ENCODE measurements around the gene HSPG2.
A peak's percentile ranks its signal among the peaks of the same experiment; 100 is the strongest.
"Not testable (repeated sequence)": the region's sequence is repeated elsewhere in the genome, so short reads cannot be mapped to it uniquely, and the experiment has no call there.

The HSPG2 gene

DNA sequence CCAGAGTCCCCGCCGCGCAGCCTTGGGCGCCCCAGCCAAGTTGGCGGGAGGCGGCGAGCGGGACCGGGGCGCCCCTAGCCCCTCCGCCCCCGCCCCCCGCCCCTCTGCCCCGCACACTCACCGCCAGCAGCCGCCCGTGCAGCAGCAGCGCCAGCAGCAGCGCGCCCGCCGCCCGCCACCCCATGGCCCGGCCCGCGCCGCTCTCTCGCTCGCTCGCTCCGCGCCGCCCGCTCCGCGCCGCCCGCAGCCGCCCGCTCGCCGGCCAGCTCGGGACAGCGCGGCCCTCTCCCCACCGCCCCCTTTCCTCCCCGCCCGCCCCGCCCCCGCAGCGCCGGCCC, at the start of gene HSPG2:
Gene HSPG2, minus strand, starts transcription at position 277 of the 338 bp plus-strand sequence. Its CDS starts 93 bp downstream, at position 184.
- DNase-seq, result no peak

- DNase-seq, result not testable (repeated sequence)
Measured at GRCh38 chr1:21986386-21986785, 49.3 kb upstream of the HSPG2 start.

GRCh38 chr1:21985893-21986292, 48.8 kb upstream of the HSPG2 start:
- DNase-seq, result not testable (repeated sequence)

DNA sequence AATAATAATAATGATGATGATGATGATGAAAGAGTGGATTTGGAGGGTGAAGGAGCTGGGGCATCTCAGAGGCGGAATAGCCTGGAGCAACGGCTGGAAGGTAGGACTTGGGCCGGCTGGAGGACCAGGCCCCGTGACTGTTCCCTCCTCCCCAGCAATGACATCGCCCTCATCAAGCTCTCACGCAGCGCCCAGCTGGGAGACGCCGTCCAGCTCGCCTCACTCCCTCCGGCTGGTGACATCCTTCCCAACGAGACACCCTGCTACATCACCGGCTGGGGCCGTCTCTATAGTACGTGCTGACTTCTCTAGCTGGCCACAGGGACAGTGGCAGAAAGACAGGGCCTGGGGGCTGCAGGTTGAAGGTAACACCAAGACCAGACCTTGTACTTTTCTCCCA, 46.4 kb upstream of the HSPG2 start:
- not testable (repeated sequence) for DNase-seq

GRCh38 chr1:21982122-21982521, 45.0 kb upstream of the HSPG2 start:
- DNase-seq, result not testable (repeated sequence)

DNA sequence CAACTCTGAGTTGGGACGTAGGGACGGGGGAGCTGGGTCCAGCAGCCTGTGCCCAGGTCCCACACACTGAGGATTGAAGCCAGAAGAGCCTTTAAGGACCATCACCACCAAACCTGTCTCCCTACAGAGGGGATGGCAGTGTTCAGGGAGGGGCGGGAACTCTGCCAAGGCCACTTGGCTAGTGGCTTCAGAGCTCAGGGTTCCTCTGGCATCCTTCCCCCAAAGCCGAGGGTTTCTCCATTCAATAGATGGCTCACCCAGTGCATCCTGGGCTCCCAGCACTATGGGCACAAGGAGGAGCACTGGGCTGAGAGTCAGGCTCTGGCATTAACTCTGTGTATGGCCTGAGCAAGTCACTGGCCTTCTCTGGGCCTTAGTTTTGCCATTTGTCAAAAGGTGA, 44.1 kb upstream of the HSPG2 start:
- DNase-seq, result not testable (repeated sequence)

- DNase-seq, result not testable (repeated sequence)
Measured at GRCh38 chr1:21980515-21981220, 43.6 kb upstream of the HSPG2 start.

DNA sequence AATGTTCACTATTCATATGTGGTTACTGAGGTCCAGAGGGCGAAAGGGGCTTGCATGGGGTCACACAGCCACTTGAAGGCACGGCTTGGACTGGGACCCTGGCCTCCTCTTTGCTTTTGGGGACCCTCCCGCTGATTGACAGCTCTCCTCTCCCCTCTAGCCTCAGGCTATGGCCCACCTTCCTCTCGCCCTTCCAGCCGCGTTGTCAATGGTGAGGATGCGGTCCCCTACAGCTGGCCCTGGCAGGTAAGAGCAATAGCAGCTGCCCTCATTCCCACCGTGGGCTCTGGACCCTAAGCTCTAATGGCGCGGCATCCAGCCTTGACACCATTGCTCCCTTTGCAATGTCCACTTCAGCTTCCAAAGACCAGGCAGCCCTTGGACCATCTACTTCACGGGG, 41.1 kb upstream of the HSPG2 start:
- DNase-seq, result not testable (repeated sequence)

GRCh38 chr1:21976703-21977239, 39.7 kb upstream of the HSPG2 start, which contains the start of gene CELA3B:
TSS of gene CELA3B (plus strand) at chr1:21977022. CDS start at chr1:21977040, 18 bp downstream.
- not testable (repeated sequence) for DNase-seq

DNA sequence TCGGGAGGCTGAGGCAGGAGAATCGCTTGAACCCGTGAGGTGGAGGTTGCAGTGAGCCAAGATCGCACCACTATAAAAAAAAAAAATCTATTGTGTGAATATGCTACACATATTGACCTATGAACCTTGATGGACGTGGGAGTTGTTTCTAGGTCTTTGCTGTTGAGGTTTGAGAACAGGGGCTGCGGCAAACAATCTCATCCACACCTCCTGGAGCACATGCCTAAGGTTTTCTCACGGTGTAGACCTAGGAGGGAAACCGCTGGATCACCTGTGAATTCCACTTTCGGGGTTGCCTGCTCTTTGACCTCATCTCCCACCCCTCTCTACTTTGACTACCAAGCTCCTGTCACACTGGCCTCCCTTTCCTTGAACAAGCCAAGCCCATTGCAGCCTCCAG, 38.2 kb upstream of the HSPG2 start:
- not testable (repeated sequence) for DNase-seq

- DNase-seq, result peak; percentile 41 to 74
Measured at GRCh38 chr1:21974699-21975098, 37.6 kb upstream of the HSPG2 start.

GRCh38 chr1:21973948-21974347, 36.8 kb upstream of the HSPG2 start:
- not testable (repeated sequence) for DNase-seq

DNA sequence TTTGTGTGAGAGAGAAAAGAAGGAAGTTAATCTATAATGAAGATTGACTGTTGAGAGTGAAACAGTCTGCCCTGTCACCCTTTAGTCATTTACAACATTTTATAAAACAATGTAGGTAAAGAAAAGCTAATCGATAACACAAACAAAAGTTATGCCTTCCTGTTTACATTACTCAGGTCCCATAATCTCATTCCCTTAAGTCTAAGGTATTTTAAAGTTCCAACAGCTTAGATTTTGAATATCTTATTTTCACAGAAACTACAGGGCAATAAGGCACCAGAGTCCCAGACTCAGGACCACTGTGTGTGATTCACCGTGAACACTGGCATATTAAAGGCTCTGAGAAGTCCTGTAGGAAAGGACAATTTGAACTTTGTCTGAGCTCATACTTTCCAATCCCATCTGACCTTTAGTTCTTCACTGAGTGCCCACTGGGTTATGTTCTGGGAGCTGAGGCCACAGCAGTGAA, 35.9 kb upstream of the HSPG2 start:
- not testable (repeated sequence) for DNase-seq

DNA sequence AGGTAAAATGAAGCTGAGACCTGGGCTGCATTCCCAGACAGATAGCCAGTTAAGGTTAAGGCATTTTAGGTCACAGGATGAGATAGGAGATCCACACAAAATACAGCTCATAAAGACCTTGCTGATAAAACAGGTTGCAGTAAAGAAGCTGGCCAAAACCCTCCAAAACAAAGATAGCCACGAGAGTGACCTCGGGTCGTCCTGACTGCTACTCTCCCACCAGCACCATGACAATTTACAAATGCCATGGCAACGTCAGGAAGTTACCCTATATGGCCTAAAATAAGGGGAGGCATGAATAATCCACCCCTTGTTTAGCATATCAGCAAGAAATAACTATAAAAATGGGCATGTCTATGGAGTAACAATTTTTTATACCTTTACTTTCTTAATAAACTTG, 33.4 kb upstream of the HSPG2 start:
- DNase-seq, result not testable (repeated sequence)

DNA sequence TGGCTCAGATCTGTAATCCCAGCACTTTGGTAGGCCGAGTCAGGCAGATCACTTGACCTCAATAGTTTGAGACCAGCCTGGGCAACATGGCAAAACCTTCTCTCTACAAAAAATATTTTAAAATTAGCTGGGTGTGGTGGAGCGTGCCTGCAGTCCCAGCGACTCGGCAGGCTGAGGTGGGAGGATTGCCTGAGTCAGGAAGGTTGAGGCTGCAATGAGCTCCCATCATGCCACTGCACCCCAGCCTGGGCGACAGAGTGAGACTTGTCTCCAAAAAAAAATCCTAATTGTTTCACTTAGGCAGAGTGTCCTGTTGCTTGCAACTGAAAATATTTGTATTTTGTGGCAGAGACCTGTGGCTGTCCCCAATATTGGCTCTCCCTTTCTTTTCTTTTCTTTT, 32.0 kb upstream of the HSPG2 start:
- DNase-seq, result not testable (repeated sequence)

DNA sequence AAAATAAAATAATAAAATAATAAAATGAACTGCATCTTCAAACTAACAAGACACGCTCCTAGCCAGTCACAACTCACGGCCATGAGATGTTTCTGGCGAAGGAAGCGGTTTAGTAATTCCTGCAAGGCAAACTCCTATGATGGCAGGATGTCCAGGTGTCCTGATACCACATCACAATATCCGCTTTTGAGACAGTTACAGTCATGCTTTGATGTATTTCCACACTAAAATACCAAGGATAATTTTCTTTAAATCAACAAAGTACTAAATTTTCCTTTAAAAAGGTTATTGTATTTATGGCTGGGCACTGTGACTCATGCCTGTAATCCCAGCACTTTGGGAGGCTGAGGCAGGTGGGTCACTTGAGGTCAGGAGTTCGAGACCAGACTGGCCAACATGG, 30.1 kb upstream of the HSPG2 start:
- DNase-seq, result not testable (repeated sequence)

- DNase-seq, result no peak
Measured at GRCh38 chr1:21966247-21967000, 29.3 kb upstream of the HSPG2 start.

DNA sequence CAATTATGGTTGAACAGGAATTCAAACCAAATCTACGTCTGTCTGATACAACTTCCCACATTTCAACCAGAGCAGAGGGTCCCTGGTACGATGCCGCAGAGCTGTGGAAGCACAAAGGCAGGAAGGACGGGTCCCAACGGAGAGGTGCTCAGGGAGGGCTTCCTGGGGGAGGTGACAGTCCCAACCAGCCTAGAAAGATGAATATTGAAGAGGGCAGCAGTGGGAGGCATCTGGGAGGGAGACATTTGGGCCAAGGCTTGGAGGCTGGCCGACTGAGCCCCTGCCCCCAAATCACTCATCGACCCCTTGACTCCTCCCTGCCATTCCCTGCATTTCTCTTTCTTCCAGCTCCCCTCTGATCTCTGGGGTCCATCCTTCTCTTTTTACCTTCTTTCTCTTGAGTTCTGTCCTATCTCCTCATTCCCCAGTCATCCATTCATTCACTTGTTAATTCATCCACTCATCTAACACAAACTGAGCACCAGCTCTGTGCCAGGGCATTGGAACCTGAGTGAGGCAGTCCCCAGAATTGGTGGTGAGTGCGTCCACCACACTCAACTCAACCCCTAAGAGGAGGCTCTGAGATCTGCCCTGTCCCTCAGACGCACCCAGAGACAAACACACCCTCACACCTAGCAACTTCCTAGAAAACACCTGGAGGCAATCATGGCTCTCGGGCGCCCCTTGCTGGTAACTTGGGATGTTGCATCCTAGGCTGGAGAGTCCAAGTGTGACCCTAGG, 26.5 kb upstream of the HSPG2 start:
- peak; percentile 76 to 80 for DNase-seq

GRCh38 chr1:21961799-21962198, 24.7 kb upstream of the HSPG2 start:
- DNase-seq, result no peak

DNA sequence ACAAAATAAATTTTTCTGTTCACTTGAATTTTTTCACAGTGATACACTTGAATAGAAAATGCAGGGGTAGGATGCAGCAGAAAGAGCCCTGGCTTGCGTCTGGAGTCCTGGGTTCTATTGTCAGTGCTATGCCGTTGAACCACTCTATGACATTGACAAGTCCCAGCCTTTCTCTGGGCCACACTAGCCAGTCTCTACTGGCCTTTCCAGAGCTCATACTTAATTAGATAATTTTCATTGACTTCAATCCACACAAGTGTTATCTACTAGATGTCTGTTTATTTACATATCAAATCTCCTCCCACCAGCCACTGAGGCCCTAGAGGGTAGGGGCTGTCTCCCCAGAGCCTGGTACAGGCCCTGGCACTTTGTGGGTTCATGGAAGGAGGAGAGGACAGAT, 24.2 kb upstream of the HSPG2 start:
- no peak for DNase-seq

DNA sequence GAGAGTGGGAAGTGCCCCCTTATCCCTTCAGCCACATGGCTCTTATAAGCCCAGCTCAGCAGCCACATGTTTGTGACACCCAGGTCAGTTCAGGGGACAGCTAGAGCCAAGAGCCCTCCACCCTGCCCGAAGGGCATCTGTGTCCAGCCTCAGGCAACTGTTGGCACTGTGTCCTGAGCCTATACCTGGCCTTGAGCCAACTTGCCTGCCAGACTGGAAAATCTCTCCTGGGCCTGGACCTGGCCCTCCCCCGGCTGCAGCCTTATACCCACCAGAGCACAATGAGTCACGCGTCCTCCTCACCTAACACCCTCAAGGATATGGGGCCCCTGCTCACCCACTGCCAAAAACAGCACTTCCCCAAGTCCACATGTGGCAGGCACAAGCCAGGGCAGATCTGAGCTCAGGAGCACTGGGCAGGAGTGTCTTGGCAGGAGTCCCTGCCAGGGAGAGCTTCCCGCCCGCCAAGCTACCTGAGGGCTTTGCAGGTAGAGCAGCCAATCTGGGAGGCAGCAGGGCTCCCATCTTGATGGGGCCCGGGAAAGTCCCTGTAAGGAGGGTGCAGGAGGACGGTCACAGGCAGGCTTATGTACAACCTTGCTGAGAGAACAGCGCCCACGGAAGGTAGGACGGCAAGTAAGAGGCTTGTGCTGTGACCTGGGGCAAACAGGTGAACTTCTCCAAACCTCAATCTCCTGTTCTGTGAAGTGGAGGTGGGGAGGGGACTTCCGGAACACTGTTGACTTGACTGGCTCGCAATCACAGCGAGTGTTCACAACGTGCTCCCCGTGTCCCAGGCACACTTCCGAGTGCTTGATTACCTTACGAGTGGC, 19.8 kb upstream of the HSPG2 start:
- DNase-seq, result peak; percentile 7 to 21
